ENCODE results near the gene ERBB4. TPM values are rescaled to one million over a fixed set of nuclear protein-coding genes. Genes with fewer than 3 reads are reported as not detected.

The ERBB4 gene
- total RNA-seq, 1 experiment from 2014 or later: 40.6 TPM

DNA sequence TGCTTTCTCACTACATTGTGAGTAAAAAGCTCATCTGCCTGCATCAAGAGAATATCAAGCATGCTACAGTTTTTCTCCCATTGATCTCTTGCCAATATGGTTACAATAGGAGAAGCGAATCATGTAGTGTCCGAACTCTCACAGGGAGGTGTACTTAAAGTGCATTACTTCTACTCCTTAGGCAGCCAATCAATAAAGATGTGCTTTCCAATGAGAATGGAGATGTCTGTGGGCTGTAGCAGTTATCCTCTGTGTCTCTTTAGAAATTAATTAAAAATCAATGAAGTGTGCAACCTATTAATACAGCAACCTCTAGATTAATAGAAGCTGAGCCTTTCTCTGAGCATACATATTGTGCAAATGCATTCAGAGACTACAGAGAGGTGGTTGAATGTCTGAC is 1098.5 kb downstream of the ERBB4 start:
- Histone ChIP-seq H3K9me3 (ENCODE audit: low read depth, low read length, poor library complexity, severe bottlenecking) (no peaks in the 10 kb centered on the region), H3K4me1 (ENCODE audit: insufficient read depth, low read length, poor library complexity, severe bottlenecking) (peaks cover 12% of the 10 kb centered on the region), H3K27ac (ENCODE audit: low read depth, low read length, poor library complexity, severe bottlenecking) (no peak overlapping the region), H3K4me3 (ENCODE audit: low read depth, low read length, poor library complexity, severe bottlenecking) (no peak overlapping the region), H3K27me3 (replicated peaks; ENCODE audit: insufficient read depth, low read depth, low read length, poor library complexity) (no peaks in the 10 kb centered on the region), H3K36me3 (ENCODE audit: insufficient read depth, low read length, poor library complexity, severe bottlenecking) (no peaks in the 10 kb centered on the region)
- ChIA-PET CTCF (interaction anchor here (1.5 kb wide), 1 partner anchor 15 kb away, joined by 5 read pairs; no protein-coding TSS in a partner anchor), POLR2A (ENCODE audit: low non-redundant PET) (no interaction called here)
- TF ChIP-seq, protein P1, sequence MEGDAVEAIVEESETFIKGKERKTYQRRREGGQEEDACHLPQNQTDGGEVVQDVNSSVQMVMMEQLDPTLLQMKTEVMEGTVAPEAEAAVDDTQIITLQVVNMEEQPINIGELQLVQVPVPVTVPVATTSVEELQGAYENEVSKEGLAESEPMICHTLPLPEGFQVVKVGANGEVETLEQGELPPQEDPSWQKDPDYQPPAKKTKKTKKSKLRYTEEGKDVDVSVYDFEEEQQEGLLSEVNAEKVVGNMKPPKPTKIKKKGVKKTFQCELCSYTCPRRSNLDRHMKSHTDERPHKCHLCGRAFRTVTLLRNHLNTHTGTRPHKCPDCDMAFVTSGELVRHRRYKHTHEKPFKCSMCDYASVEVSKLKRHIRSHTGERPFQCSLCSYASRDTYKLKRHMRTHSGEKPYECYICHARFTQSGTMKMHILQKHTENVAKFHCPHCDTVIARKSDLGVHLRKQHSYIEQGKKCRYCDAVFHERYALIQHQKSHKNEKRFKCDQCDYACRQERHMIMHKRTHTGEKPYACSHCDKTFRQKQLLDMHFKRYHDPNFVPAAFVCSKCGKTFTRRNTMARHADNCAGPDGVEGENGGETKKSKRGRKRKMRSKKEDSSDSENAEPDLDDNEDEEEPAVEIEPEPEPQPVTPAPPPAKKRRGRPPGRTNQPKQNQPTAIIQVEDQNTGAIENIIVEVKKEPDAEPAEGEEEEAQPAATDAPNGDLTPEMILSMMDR (conservative IDR thresholded peaks at IDR 0.05; ENCODE audit: low read depth, low read length): no peak
- no peak for TF ChIP-seq EZH2 (IDR thresholded peaks at IDR 0.05; ENCODE audit: borderline replicate concordance, low read depth, low read length, poor library complexity, severe bottlenecking)
- intact Hi-C loops (cut with micrococcal nuclease; ENCODE audit: unreplicated experiment): no loop called here
- BruUV-seq (replicated peaks): no TSS peak
- no peak for DNase-seq (ENCODE audit: low spot score)

DNA sequence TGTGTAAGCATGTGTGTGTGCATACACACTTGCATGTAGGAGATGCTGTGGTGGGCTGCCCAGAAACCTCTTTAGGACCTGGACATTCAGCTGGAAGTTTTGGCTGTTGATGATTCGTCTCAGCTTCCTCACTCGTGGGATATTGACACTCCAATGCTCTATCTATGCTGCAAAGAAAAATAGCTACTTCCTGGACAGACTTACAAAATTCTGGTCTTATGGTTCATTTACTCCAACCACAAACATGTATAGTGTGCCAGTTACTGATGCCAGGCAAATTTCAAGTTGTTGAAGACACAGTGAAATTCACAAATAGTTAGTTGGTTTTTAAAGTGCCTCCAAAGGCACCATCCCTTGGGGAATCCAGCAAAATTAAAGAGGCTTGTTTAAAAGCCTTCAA is 1099.6 kb downstream of the ERBB4 start:
- no peak overlapping the region for H3K4me3 ChIP-seq (ENCODE audit: low read depth, low read length, poor library complexity, severe bottlenecking)
- intact Hi-C loops (cut with micrococcal nuclease; ENCODE audit: unreplicated experiment): no loop called here
- H3K27ac ChIP-seq (ENCODE audit: low read depth, low read length, poor library complexity, severe bottlenecking): no peak overlapping the region
- no peak for DNase-seq (ENCODE audit: low spot score)
- CTCF ChIA-PET: no interaction called here
- no peaks in the 10 kb centered on the region for H3K36me3 ChIP-seq (ENCODE audit: insufficient read depth, low read length, poor library complexity, severe bottlenecking)
- POLR2A ChIA-PET (ENCODE audit: low non-redundant PET): no interaction called here
- H3K27me3 ChIP-seq (replicated peaks; ENCODE audit: insufficient read depth, low read depth, low read length, poor library complexity): no peaks in the 10 kb centered on the region
- no TSS peak for BruUV-seq (replicated peaks)
- peaks cover 12% of the 10 kb centered on the region for H3K4me1 ChIP-seq (ENCODE audit: insufficient read depth, low read length, poor library complexity, severe bottlenecking)
- TF ChIP-seq EZH2 (IDR thresholded peaks at IDR 0.05; ENCODE audit: borderline replicate concordance, low read depth, low read length, poor library complexity, severe bottlenecking): no peak
- TF ChIP-seq, protein P1 (conservative IDR thresholded peaks at IDR 0.05; ENCODE audit: low read depth, low read length): no peak
- H3K9me3 ChIP-seq (ENCODE audit: low read depth, low read length, poor library complexity, severe bottlenecking): no peaks in the 10 kb centered on the region

DNA sequence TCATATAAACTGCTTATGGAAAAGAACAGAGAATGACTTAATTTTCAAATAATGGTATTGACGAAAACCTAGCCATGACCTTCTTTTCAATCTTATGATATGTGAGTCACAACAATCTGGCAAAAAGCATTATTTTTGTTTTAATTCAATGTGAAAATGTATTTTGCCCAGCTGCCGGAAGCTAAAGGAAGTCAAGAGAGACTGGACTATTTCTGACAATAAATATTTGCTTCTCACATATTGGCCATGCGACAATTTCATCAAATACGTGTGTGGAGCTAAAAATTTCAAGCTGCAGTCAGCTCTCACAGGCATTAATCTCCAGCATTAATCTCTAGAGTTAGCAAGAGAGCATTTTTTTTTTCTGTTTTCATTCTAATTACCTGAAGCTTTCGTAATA is 1101.2 kb downstream of the ERBB4 start:
- Histone ChIP-seq H3K4me3 (ENCODE audit: low read depth, low read length, poor library complexity, severe bottlenecking) (no peak overlapping the region), H3K9me3 (ENCODE audit: low read depth, low read length, poor library complexity, severe bottlenecking) (no peaks in the 10 kb centered on the region), H3K36me3 (ENCODE audit: insufficient read depth, low read length, poor library complexity, severe bottlenecking) (no peaks in the 10 kb centered on the region), H3K27me3 (replicated peaks; ENCODE audit: insufficient read depth, low read depth, low read length, poor library complexity) (no peaks in the 10 kb centered on the region), H3K4me1 (ENCODE audit: insufficient read depth, low read length, poor library complexity, severe bottlenecking) (peaks cover 12% of the 10 kb centered on the region), H3K27ac (ENCODE audit: low read depth, low read length, poor library complexity, severe bottlenecking) (no peak overlapping the region)
- ChIA-PET CTCF (interaction anchor here (0.5 kb wide), 1 partner anchor 177 kb away, joined by 3 read pairs; no protein-coding TSS in a partner anchor), POLR2A (ENCODE audit: low non-redundant PET) (no interaction called here)
- intact Hi-C loops (cut with micrococcal nuclease; ENCODE audit: unreplicated experiment): no loop called here
- no peak for DNase-seq (ENCODE audit: low spot score)
- no TSS peak for BruUV-seq (replicated peaks)
- no peak for TF ChIP-seq EZH2 (IDR thresholded peaks at IDR 0.05; ENCODE audit: borderline replicate concordance, low read depth, low read length, poor library complexity, severe bottlenecking)
- TF ChIP-seq, protein P1 (conservative IDR thresholded peaks at IDR 0.05; ENCODE audit: low read depth, low read length): no peak
